ENCODE measurements around the gene MRPL22. TPM values are rescaled to one million over a fixed set of nuclear protein-coding genes. Genes with fewer than 3 reads are reported as not detected.

MRPL22 gene
- total and polyA plus RNA-seq, 2 of the 4 experiments (the other 2 are of a cell fraction): 13.3 to 58.0 TPM

GRCh38 chr5:154937718-154938466 lies 3.0 kb upstream of the MRPL22 start, which contains the start of gene GEMIN5:
Gene GEMIN5 (minus strand): TSS chr5:154938211. CDS start chr5:154938133, 78 bp downstream.
- POLR2A ChIA-PET (ENCODE audit: unreplicated experiment): interaction anchor here (0.6 to 0.7 kb wide), 2 partner anchors 128 to 174 kb away, joined by 3 to 9 read pairs; no protein-coding TSS in a partner anchor
- Histone ChIP-seq H3K79me1 (ENCODE audit: low read depth in 1 of 2, low read length in 2 of 2) (peaks cover 5 to 27% of the 10 kb centered on the region in 2 experiments), H3K9me3 (ENCODE audit: control insufficient read depth, insufficient read depth, low read length) (no peaks in the 10 kb centered on the region), H3K4me3 (ENCODE audit: insufficient read depth, low read depth, low read length) (peak within 1 kb of the TSS; percentile 97), H2AK9ac (replicated peaks; ENCODE audit: low read depth, low read length, poor library complexity) (peak within 1 kb of the TSS; percentile 92), H3K4me1 (ENCODE audit: control insufficient read depth, insufficient read depth, low read length) (peaks cover 2% of the 10 kb centered on the region), H3K27ac (ENCODE audit: insufficient read depth, low read length) (peak within 1 kb of the TSS; percentile 80), H3K4me2 (ENCODE audit: low read depth, low read length) (peak within 1 kb of the TSS; percentile 98), H2BK120ac (ENCODE audit: low read depth, low read length) (peak within 1 kb of the TSS; percentile 77), H3K36me3 (ENCODE audit: control insufficient read depth, insufficient read depth, low read length) (peaks cover 2% of the 10 kb centered on the region; the same call in 1 of the 2 replicates), H3K56ac (ENCODE audit: extremely low read depth, insufficient read depth, low read length) (peak within 1 kb of the TSS; percentile 36; the same call in 1 of the 2 replicates), H3K9ac (ENCODE audit: low read depth, low read length) (peak within 1 kb of the TSS; percentile 80), H4K20me1 (ENCODE audit: insufficient read depth, low read length) (no peaks in the 10 kb centered on the region), H2BK5ac (ENCODE audit: low read depth, low read length, poor library complexity, severe bottlenecking) (peak within 1 kb of the TSS; percentile 74), H3K27me3 (ENCODE audit: control insufficient read depth, insufficient read depth, low read length) (no peaks in the 10 kb centered on the region), H4K91ac (ENCODE audit: insufficient read depth, low read depth, low read length) (peak within 1 kb of the TSS; percentile 18; the same call in 1 of the 2 replicates), H2AK5ac (ENCODE audit: low read depth, low read length) (no peak within 1 kb of the TSS), H3K18ac (ENCODE audit: low read depth, low read length) (peak within 1 kb of the TSS; percentile 77), H3K4ac (ENCODE audit: low read depth, low read length) (peak within 1 kb of the TSS; percentile 96), H4K8ac (ENCODE audit: low read depth in 2 of 2, low read length in 2 of 2) (peak within 1 kb of the TSS; percentile 70 to 99), H3K9me1 (ENCODE audit: insufficient read depth, low read length) (peaks cover 3% of the 10 kb centered on the region; the same call in 1 of the 2 replicates), H2BK20ac (ENCODE audit: low read depth, low read length) (no peak within 1 kb of the TSS), H2AFZ (replicated peaks; ENCODE audit: low read length, poor library complexity) (peak within 1 kb of the TSS; percentile 92), H4K5ac (ENCODE audit: low read depth, low read length) (peak within 1 kb of the TSS; percentile 97), H3K23ac (ENCODE audit: low read depth, low read length) (0 out of 2 replicates have a peak within 1 kb of the TSS, but pooled peaks have one; percentile 27), H2BK15ac (ENCODE audit: low read depth, low read length) (no peak within 1 kb of the TSS; the same call in 2 of the 3 replicates), H3K14ac (replicated peaks; ENCODE audit: low read depth, low read length) (peak within 1 kb of the TSS; percentile 90; the same call in 1 of the 2 replicates)
- CTCF ChIA-PET: no interaction called here
- DNase-seq: peak; percentile 78
- TF ChIP-seq CHD1 (IDR thresholded peaks at IDR 0.05; ENCODE audit: low read depth, low read length) (no peak), MAZ (IDR thresholded peaks at IDR 0.05; ENCODE audit: borderline replicate concordance, low read depth, low read length) (peak; percentile 85; the same call in 1 of the 2 replicates), FOS (IDR thresholded peaks at IDR 0.05; ENCODE audit: low read depth, low read length) (no peak), MAFK (IDR thresholded peaks at IDR 0.05; ENCODE audit: low read depth, low read length) (no peak), NFE2L2 (IDR thresholded peaks at IDR 0.05; ENCODE audit: low read depth, low read length) (no peak), POLR2A (IDR thresholded peaks at IDR 0.05; ENCODE audit: low read depth, low read length) (no peak), MXI1 (IDR thresholded peaks at IDR 0.05; ENCODE audit: borderline replicate concordance, low read depth, low read length) (peak; percentile 99), USF2 (IDR thresholded peaks at IDR 0.05; ENCODE audit: low read depth, low read length) (no peak), CEBPB (IDR thresholded peaks at IDR 0.05; ENCODE audit: low read depth, low read length) (no peak; the same call in 1 of the 2 replicates), BHLHE40 (IDR thresholded peaks at IDR 0.05; ENCODE audit: low read depth, low read length) (peak; percentile 50; the same call in 1 of the 2 replicates)
- dilution Hi-C loops (cut with HindIII; ENCODE audit: low sequenced_read_pairs, unreplicated experiment): no loop called here
- no TSS peak for BruUV-seq (replicated peaks)
- 0% methylated on average over 19 of the region's 61 CpGs; no CpG with 5 or more reads in 1 of the 2 experiments for WGBS, 2 experiments (ENCODE audit: extremely low coverage in 2 of 2, insufficient read length in 1 of 2)
- intact Hi-C loops (cut with micrococcal nuclease): loop anchor here (2.0 to 5.0 kb wide), 3 partner anchors 81 to 491 kb away; partner anchors contain the start of genes CNOT8 and SAP30L
- peak; percentile 95 for ATAC-seq (ENCODE audit: low read depth)
- in situ Hi-C loops (cut with MboI; ENCODE audit: low sequenced_read_pairs): no loop called here
